ENCODE results near the gene FRMD7.
"Not testable (repeated sequence)": the region's sequence is repeated elsewhere in the genome, so short reads cannot be mapped to it uniquely, and the experiment has no call there.

Gene FRMD7

DNA sequence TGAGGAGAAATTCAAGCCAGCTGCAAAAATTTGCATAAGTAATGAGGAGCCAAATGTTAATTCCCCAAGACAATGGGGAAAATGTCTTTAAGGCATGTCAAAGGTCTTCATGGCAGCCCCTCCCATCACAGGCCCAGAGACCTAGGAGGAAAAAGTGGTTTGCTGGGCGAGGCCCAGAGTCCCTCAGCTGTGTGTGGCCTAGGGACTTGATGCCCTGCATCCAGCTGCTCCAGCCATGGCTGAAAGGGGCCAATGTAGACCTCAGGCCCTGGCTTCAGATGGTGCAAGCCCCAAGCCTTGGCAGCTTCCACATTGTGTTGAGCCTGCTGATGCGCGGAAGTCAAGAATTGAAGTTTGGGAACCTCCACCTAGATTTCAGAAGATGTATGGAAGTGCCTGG lies 35.3 kb upstream of the FRMD7 start:
- H3K9me3 ChIP-seq (ENCODE audit: control insufficient read depth, insufficient read depth, low read depth, low read length); H3K27ac ChIP-seq (ENCODE audit: extremely low read depth, low read depth, low read length); POLR2A ChIA-PET; H3K4me3 ChIP-seq (ENCODE audit: low read depth, low read length); H3K4me1 ChIP-seq (ENCODE audit: control insufficient read depth, insufficient read depth, low read length); H3K36me3 ChIP-seq (ENCODE audit: control insufficient read depth in 2 of 2, insufficient read depth in 1 of 2, low read length in 2 of 2): not testable (repeated sequence)
- TF ChIP-seq ZNF585B (tag by site-specific recombination; IDR thresholded peaks at IDR 0.05) = peak; percentile 58
- CTCF ChIA-PET = interaction anchor here (0.6 kb wide), 1 partner anchor 41 kb away, joined by 10 read pairs; no protein-coding TSS in a partner anchor

DNA sequence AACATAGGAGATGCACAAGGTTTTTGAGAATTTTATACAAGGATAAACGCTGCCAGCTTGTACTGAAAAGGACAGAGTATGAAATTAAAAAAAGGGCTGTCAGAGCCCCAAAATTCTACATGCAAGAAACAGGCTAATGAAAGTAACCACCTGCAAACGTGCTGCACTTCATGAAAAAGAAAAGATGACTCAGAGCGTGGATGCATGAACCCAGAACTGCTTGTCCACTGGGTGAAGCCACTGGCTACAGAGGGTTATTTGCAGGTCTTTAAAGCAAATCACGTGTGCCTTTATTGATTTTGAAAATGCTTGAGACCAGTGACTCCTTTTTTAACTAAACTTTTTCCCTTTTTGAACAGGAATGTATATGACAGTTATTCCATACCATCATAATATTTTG lies 25.3 kb upstream of the FRMD7 start:
- H3K36me3 ChIP-seq (ENCODE audit: control insufficient read depth in 2 of 2, insufficient read depth in 1 of 2, low read length in 2 of 2) = no peaks in the 10 kb centered on the region
- no peaks in the 10 kb centered on the region for H3K9me3 ChIP-seq (ENCODE audit: control insufficient read depth, insufficient read depth, low read depth, low read length)
- H3K4me1 ChIP-seq (ENCODE audit: control insufficient read depth, insufficient read depth, low read length) = no peaks in the 10 kb centered on the region
- H3K4me3 ChIP-seq (ENCODE audit: low read depth, low read length) = no peak overlapping the region
- TF ChIP-seq ZBTB44 (tag by site-specific recombination; IDR thresholded peaks at IDR 0.05) = no peak
- TF ChIP-seq ZBTB48 (tag by site-specific recombination; IDR thresholded peaks at IDR 0.05) = no peak
- TF ChIP-seq ELK4 (IDR thresholded peaks at IDR 0.05; ENCODE audit: borderline replicate concordance, low read depth, low read length) = no peak
- TF ChIP-seq ZNF560 (tag by site-specific recombination; IDR thresholded peaks at IDR 0.05; ENCODE audit: borderline replicate concordance) = no peak
- TF ChIP-seq ZNF24 (tag by site-specific recombination; IDR thresholded peaks at IDR 0.05) = no peak
- no peak for TF ChIP-seq ZNF121 (tag by site-specific recombination; IDR thresholded peaks at IDR 0.05)
- no peak for TF ChIP-seq OVOL3 (tag by site-specific recombination; IDR thresholded peaks at IDR 0.05)
- TF ChIP-seq ZNF169 (tag by site-specific recombination; IDR thresholded peaks at IDR 0.05) = no peak
- H3K27ac ChIP-seq (ENCODE audit: extremely low read depth, low read depth, low read length) = no peak overlapping the region
- CTCF ChIA-PET = no interaction called here
- POLR2A ChIA-PET = no interaction called here

DNA sequence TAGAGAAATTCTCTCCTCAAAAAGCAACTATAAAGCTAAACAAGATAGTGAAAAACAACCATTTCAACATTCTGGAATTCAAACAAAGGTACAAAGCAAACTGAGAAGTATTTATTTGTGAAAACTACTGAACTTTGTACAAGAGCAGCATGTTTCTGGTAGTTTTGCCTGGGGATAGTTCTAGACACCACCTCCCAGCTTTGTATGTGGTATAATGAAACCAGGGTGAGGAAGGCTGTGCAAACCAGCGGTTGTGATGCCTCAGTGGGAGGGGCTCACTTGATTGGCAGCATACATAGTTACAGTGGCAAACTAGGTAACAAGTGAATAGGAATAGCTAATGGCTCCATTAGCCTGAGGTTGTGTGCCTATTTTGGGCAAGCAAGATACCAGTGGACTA lies 18.6 kb upstream of the FRMD7 start:
- TF ChIP-seq ZNF184 (tag by site-specific recombination; IDR thresholded peaks at IDR 0.05) = no peak
- ChIA-PET CTCF (interaction anchor here (1.2 kb wide), 1 partner anchor 54 kb away, joined by 3 read pairs; no protein-coding TSS in a partner anchor), POLR2A (no interaction called here)
- Histone ChIP-seq H3K36me3 (ENCODE audit: control insufficient read depth in 2 of 2, insufficient read depth in 1 of 2, low read length in 2 of 2) (no peaks in the 10 kb centered on the region), H3K4me3 (ENCODE audit: low read depth, low read length) (no peak overlapping the region), H3K4me1 (ENCODE audit: control insufficient read depth, insufficient read depth, low read length) (no peaks in the 10 kb centered on the region), H3K27ac (ENCODE audit: extremely low read depth, low read depth, low read length) (no peak overlapping the region), H3K9me3 (ENCODE audit: control insufficient read depth, insufficient read depth, low read depth, low read length) (no peaks in the 10 kb centered on the region)

DNA sequence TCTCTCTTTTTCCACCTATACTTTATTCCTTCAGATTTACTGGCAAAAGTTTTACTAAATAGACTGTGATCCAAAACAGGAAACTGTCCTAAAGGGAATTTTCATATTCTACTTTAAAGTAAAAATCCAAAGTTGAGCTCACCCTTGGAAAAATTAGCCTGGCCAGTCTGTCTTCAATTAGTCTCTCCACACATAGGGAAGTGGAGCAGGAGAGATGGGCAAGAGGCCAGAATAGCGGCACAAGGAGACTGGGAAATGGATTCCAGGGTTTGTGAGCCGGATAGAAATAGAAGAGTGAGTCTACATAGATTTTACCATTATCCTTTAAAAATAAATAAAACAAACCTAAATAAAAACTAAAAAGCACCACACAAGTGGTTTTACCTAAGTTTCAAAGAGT lies 16.2 kb upstream of the FRMD7 start:
- Histone ChIP-seq H3K36me3 (ENCODE audit: control insufficient read depth in 2 of 2, insufficient read depth in 1 of 2, low read length in 2 of 2) (no peaks in the 10 kb centered on the region), H3K9me3 (ENCODE audit: control insufficient read depth, insufficient read depth, low read depth, low read length) (no peaks in the 10 kb centered on the region; the same call in 1 of the 2 replicates), H3K27ac (ENCODE audit: extremely low read depth, low read depth, low read length) (no peak overlapping the region), H3K4me3 (ENCODE audit: low read depth, low read length) (no peak overlapping the region), H3K4me1 (ENCODE audit: control insufficient read depth, insufficient read depth, low read length) (no peaks in the 10 kb centered on the region)
- CTCF ChIA-PET = no interaction called here
- POLR2A ChIA-PET = no interaction called here
- TF ChIP-seq ZNF202 (tag by site-specific recombination; IDR thresholded peaks at IDR 0.05; ENCODE audit: borderline replicate concordance) (no peak), ZNF701 (tag by site-specific recombination; IDR thresholded peaks at IDR 0.05) (no peak), ZNF37A (tag by site-specific recombination; IDR thresholded peaks at IDR 0.05) (no peak)

DNA sequence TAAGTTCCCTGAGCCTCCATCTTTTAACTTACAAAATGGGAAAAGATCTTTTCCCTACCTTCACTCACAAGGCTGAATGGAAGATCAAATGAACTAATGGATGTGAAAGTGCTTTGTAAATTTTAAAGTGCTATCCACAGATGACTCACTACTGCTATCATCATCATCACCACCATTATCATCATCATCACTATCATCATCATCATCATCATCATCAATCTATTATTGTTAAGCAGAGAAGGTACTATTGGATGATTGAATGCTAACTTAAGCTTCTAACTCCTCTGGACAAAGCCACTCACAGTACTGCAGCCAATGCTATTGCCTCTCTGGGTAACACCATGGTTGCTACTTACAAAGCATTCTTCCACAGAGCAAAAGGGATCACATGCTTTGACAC lies 1.9 kb downstream of the FRMD7 start:
- CTCF ChIA-PET = interaction anchor here (0.5 to 1.7 kb wide), 2 partner anchors 34 to 130 kb away, joined by 4 to 8 read pairs; no protein-coding TSS in a partner anchor
- no peak overlapping the region for H3K27ac ChIP-seq (ENCODE audit: extremely low read depth, low read depth, low read length)
- no peaks in the 10 kb centered on the region for H3K9me3 ChIP-seq (ENCODE audit: control insufficient read depth, insufficient read depth, low read depth, low read length)
- H3K4me3 ChIP-seq (ENCODE audit: low read depth, low read length) = no peak overlapping the region
- POLR2A ChIA-PET = no interaction called here
- H3K36me3 ChIP-seq (ENCODE audit: control insufficient read depth in 2 of 2, insufficient read depth in 1 of 2, low read length in 2 of 2) = no peaks in the 10 kb centered on the region
- H3K4me1 ChIP-seq (ENCODE audit: control insufficient read depth, insufficient read depth, low read length) = no peaks in the 10 kb centered on the region
- TF ChIP-seq ZBTB49 (tag by site-specific recombination; IDR thresholded peaks at IDR 0.05; ENCODE audit: low read depth) = no peak
- TF ChIP-seq ZFP37 (tag by site-specific recombination; IDR thresholded peaks at IDR 0.05) = no peak
- TF ChIP-seq SP7 (tag by site-specific recombination; IDR thresholded peaks at IDR 0.05) = no peak
- TF ChIP-seq ZNF513 (tag by site-specific recombination; IDR thresholded peaks at IDR 0.05) = peak; percentile 88
- no peak for TF ChIP-seq ZNF18 (tag by site-specific recombination; IDR thresholded peaks at IDR 0.05)
